ENCODE data around the gene NOS1AP. TPM values are rescaled to one million over a fixed set of nuclear protein-coding genes. Genes with fewer than 3 reads are reported as not detected.

Gene NOS1AP
- total and polyA plus RNA-seq, 7 experiments from 2014 or later = 0.08 to 0.15 TPM; not detected in 5

DNA sequence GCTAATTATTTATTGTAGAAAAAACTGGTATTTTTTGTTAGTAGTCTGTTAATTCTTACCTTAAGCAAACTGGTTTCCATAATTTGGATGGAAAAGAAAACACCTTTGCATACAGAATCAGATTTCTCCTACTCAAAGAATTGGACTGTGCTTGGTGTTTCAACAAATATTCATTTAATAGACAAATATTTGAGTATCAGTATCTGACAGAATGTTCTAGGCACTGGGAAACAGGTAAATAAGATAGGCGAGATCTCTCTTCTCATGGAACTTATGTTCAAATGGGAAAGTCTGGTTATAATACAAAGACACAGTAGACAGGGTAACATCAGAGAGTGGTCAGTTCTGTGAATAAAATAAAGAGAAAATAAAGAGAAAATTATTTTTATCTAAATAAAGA lies 119.9 kb downstream of the NOS1AP start:
- POLR2A ChIA-PET = no interaction called here
- Histone ChIP-seq H3K36me3 (ENCODE audit: control insufficient read depth in 2 of 3, insufficient read depth in 3 of 3, low read length in 3 of 3) (no peaks in the 10 kb centered on the region), H3K4me3 (ENCODE audit: low read length) (no peak overlapping the region), H3K4me1 (ENCODE audit: control insufficient read depth in 2 of 2, insufficient read depth in 2 of 2, low read length in 2 of 2) (no peaks in the 10 kb centered on the region), H3K9me3 (ENCODE audit: control insufficient read depth in 2 of 3, low read length in 3 of 3) (no peaks in the 10 kb centered on the region), H3K27me3 (ENCODE audit: control insufficient read depth in 2 of 2, insufficient read depth in 2 of 2, low read length in 2 of 2) (no peaks in the 10 kb centered on the region), H3K27ac (ENCODE audit: low read depth, low read length) (no peak overlapping the region)
- Mint-ChIP-seq H3K36me3 (no peaks in the 10 kb centered on the region), H3K27me3 (peaks cover 0 to 14% (median 8%) of the 10 kb centered on the region in 5 donors), H3K4me1 (no peaks in the 10 kb centered on the region), H3K27ac (no peak overlapping the region), H3K9me3 (peaks cover 0 to 10% (median 0%) of the 10 kb centered on the region in 11 donors), H3K4me3 (no peak overlapping the region)
- intact Hi-C loops (cut with micrococcal nuclease) = no loop called here
- ATAC-seq (no peak), DNase-seq (no peak)
- CTCF ChIA-PET = no interaction called here

- ChIA-PET CTCF (no interaction called here), POLR2A (no interaction called here)
- no peak for DNase-seq
- Mint-ChIP-seq H3K4me3 (no peak overlapping the region), H3K27ac (no peak overlapping the region), H3K9me3 (peaks cover 0 to 5% (median 0%) of the 10 kb centered on the region in 11 donors), H3K27me3 (peaks cover 6 to 20% (median 11%) of the 10 kb centered on the region in 5 donors), H3K4me1 (no peaks in the 10 kb centered on the region), H3K36me3 (no peaks in the 10 kb centered on the region)
- Histone ChIP-seq H3K4me1 (ENCODE audit: control insufficient read depth in 2 of 2, insufficient read depth in 2 of 2, low read length in 2 of 2) (no peaks in the 10 kb centered on the region), H3K27me3 (ENCODE audit: control insufficient read depth in 2 of 2, insufficient read depth in 2 of 2, low read length in 2 of 2) (no peaks in the 10 kb centered on the region), H3K4me3 (ENCODE audit: low read length) (no peak overlapping the region), H3K9me3 (ENCODE audit: control insufficient read depth in 2 of 3, low read length in 3 of 3) (no peaks in the 10 kb centered on the region), H3K27ac (ENCODE audit: low read depth, low read length) (no peak overlapping the region), H3K36me3 (ENCODE audit: control insufficient read depth in 2 of 3, insufficient read depth in 3 of 3, low read length in 3 of 3) (no peaks in the 10 kb centered on the region)
- ATAC-seq = no peak
- intact Hi-C loops (cut with micrococcal nuclease) = no loop called here
Measured at GRCh38 chr1:162191396-162192305, 122.2 kb downstream of the NOS1AP start.

- Histone ChIP-seq H3K4me1 (ENCODE audit: control insufficient read depth in 2 of 2, insufficient read depth in 2 of 2, low read length in 2 of 2) (no peaks in the 10 kb centered on the region), H3K9me3 (ENCODE audit: control insufficient read depth in 2 of 3, low read length in 3 of 3) (no peaks in the 10 kb centered on the region), H3K4me3 (ENCODE audit: low read length) (no peak overlapping the region), H3K27ac (ENCODE audit: low read depth, low read length) (no peak overlapping the region), H3K27me3 (ENCODE audit: control insufficient read depth in 2 of 2, insufficient read depth in 2 of 2, low read length in 2 of 2) (no peaks in the 10 kb centered on the region), H3K36me3 (ENCODE audit: control insufficient read depth in 2 of 3, insufficient read depth in 3 of 3, low read length in 3 of 3) (no peaks in the 10 kb centered on the region)
- peaks cover 9 to 25% (median 11%) of the 10 kb centered on the region in 5 donors for H3K27me3 Mint-ChIP-seq
- DNase-seq = no peak
- H3K4me1 Mint-ChIP-seq = no peaks in the 10 kb centered on the region
- H3K9me3 Mint-ChIP-seq = no peaks in the 10 kb centered on the region
- no peaks in the 10 kb centered on the region for H3K36me3 Mint-ChIP-seq
- POLR2A ChIA-PET = no interaction called here
- ATAC-seq = no peak
- intact Hi-C loops (cut with micrococcal nuclease) = no loop called here
- H3K27ac Mint-ChIP-seq = no peak overlapping the region
- no peak overlapping the region for H3K4me3 Mint-ChIP-seq
- CTCF ChIA-PET = no interaction called here
Measured at GRCh38 chr1:162192306-162192678, 122.8 kb downstream of the NOS1AP start.

GRCh38 chr1:162192763-162193162 lies 123.3 kb downstream of the NOS1AP start:
- no peak for ATAC-seq

DNA sequence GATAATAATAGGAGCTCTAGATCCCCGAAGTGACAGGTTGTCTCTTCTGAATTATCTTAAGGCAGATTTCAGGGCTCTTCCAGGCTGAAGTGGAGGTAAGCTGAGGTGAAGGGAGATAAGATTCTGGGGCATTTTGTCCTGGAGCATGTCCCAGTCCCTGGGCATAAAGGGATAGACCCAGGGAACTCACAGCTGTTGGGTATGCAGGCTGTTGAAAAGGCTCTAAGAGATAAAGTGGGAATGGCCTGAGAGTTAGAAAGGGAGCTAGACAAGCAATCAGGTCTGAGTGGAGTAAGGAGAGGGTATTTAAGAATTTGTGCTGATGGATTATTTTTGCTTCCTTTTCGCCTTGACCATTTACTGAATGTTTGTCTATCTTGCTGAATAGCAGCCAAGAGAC lies 123.7 kb downstream of the NOS1AP start:
- no peaks in the 10 kb centered on the region for H3K36me3 Mint-ChIP-seq
- Histone ChIP-seq H3K4me3 (ENCODE audit: low read length) (no peak overlapping the region), H3K9me3 (ENCODE audit: control insufficient read depth in 2 of 3, low read length in 3 of 3) (no peaks in the 10 kb centered on the region), H3K36me3 (ENCODE audit: control insufficient read depth in 2 of 3, insufficient read depth in 3 of 3, low read length in 3 of 3) (no peaks in the 10 kb centered on the region), H3K27ac (ENCODE audit: low read depth, low read length) (no peak overlapping the region), H3K27me3 (ENCODE audit: control insufficient read depth in 2 of 2, insufficient read depth in 2 of 2, low read length in 2 of 2) (no peaks in the 10 kb centered on the region), H3K4me1 (ENCODE audit: control insufficient read depth in 2 of 2, insufficient read depth in 2 of 2, low read length in 2 of 2) (no peaks in the 10 kb centered on the region)
- peaks cover 9 to 26% (median 11%) of the 10 kb centered on the region in 5 donors for H3K27me3 Mint-ChIP-seq
- H3K9me3 Mint-ChIP-seq = no peaks in the 10 kb centered on the region
- no peak overlapping the region for H3K4me3 Mint-ChIP-seq
- no peak for DNase-seq
- no peak for ATAC-seq
- intact Hi-C loops (cut with micrococcal nuclease) = no loop called here
- ChIA-PET POLR2A (no interaction called here), CTCF (no interaction called here)
- no peaks in the 10 kb centered on the region for H3K4me1 Mint-ChIP-seq
- H3K27ac Mint-ChIP-seq = no peak overlapping the region

More at GRCh38 chr1:162192763-162193162, 123.3 kb downstream of the NOS1AP start:
- CTCF ChIA-PET = no interaction called here
- no peak overlapping the region for H3K4me3 Mint-ChIP-seq
- no peaks in the 10 kb centered on the region for H3K36me3 Mint-ChIP-seq
- no peak overlapping the region for H3K4me3 ChIP-seq (ENCODE audit: low read length)
- H3K27me3 Mint-ChIP-seq = peaks cover 9 to 26% (median 11%) of the 10 kb centered on the region in 5 donors
- H3K9me3 Mint-ChIP-seq = no peaks in the 10 kb centered on the region
- H3K4me1 ChIP-seq (ENCODE audit: control insufficient read depth in 2 of 2, insufficient read depth in 2 of 2, low read length in 2 of 2) = no peaks in the 10 kb centered on the region
- POLR2A ChIA-PET = no interaction called here
- H3K4me1 Mint-ChIP-seq = no peaks in the 10 kb centered on the region
- H3K36me3 ChIP-seq (ENCODE audit: control insufficient read depth in 2 of 3, insufficient read depth in 3 of 3, low read length in 3 of 3) = no peaks in the 10 kb centered on the region
- H3K27ac ChIP-seq (ENCODE audit: low read depth, low read length) = no peak overlapping the region
- H3K27me3 ChIP-seq (ENCODE audit: control insufficient read depth in 2 of 2, insufficient read depth in 2 of 2, low read length in 2 of 2) = no peaks in the 10 kb centered on the region
- no peak overlapping the region for H3K27ac Mint-ChIP-seq
- no peaks in the 10 kb centered on the region for H3K9me3 ChIP-seq (ENCODE audit: control insufficient read depth in 2 of 3, low read length in 3 of 3)
- intact Hi-C loops (cut with micrococcal nuclease) = no loop called here
- no peak for DNase-seq

- no peak overlapping the region for H3K27ac Mint-ChIP-seq
- CTCF ChIA-PET = no interaction called here
- H3K27me3 Mint-ChIP-seq = peaks cover 9 to 26% (median 11%) of the 10 kb centered on the region in 5 donors
- Histone ChIP-seq H3K4me3 (ENCODE audit: low read length) (no peak overlapping the region), H3K27me3 (ENCODE audit: control insufficient read depth in 2 of 2, insufficient read depth in 2 of 2, low read length in 2 of 2) (no peaks in the 10 kb centered on the region), H3K36me3 (ENCODE audit: control insufficient read depth in 2 of 3, insufficient read depth in 3 of 3, low read length in 3 of 3) (no peaks in the 10 kb centered on the region), H3K4me1 (ENCODE audit: control insufficient read depth in 2 of 2, insufficient read depth in 2 of 2, low read length in 2 of 2) (no peaks in the 10 kb centered on the region), H3K9me3 (ENCODE audit: control insufficient read depth in 2 of 3, low read length in 3 of 3) (no peaks in the 10 kb centered on the region), H3K27ac (ENCODE audit: low read depth, low read length) (no peak overlapping the region)
- ATAC-seq = no peak
- intact Hi-C loops (cut with micrococcal nuclease) = no loop called here
- H3K4me1 Mint-ChIP-seq = no peaks in the 10 kb centered on the region
- H3K9me3 Mint-ChIP-seq = no peaks in the 10 kb centered on the region
- DNase-seq = no peak
- H3K4me3 Mint-ChIP-seq = no peak overlapping the region
- POLR2A ChIA-PET = no interaction called here
- H3K36me3 Mint-ChIP-seq = no peaks in the 10 kb centered on the region
Measured at GRCh38 chr1:162193815-162194214, 124.3 kb downstream of the NOS1AP start.

GRCh38 chr1:162195567-162195966 lies 126.1 kb downstream of the NOS1AP start:
- no peak for DNase-seq
- ChIA-PET CTCF (interaction anchor here (0.8 kb wide), 1 partner anchor 88 kb away, joined by 3 read pairs; no protein-coding TSS in a partner anchor), POLR2A (interaction anchor here (0.6 kb wide), 1 partner anchor 323 kb away, joined by 3 read pairs; no protein-coding TSS in a partner anchor)
- no peak overlapping the region for H3K27ac Mint-ChIP-seq
- no peaks in the 10 kb centered on the region for H3K36me3 Mint-ChIP-seq
- H3K4me3 Mint-ChIP-seq = no peak overlapping the region
- no peak for ATAC-seq
- Histone ChIP-seq H3K4me1 (ENCODE audit: control insufficient read depth in 2 of 2, insufficient read depth in 2 of 2, low read length in 2 of 2) (no peaks in the 10 kb centered on the region), H3K36me3 (ENCODE audit: control insufficient read depth in 2 of 3, insufficient read depth in 3 of 3, low read length in 3 of 3) (no peaks in the 10 kb centered on the region), H3K27me3 (ENCODE audit: control insufficient read depth in 2 of 2, insufficient read depth in 2 of 2, low read length in 2 of 2) (no peaks in the 10 kb centered on the region), H3K4me3 (ENCODE audit: low read length) (no peak overlapping the region), H3K9me3 (ENCODE audit: control insufficient read depth in 2 of 3, low read length in 3 of 3) (no peaks in the 10 kb centered on the region), H3K27ac (ENCODE audit: low read depth, low read length) (no peak overlapping the region)
- H3K9me3 Mint-ChIP-seq = no peaks in the 10 kb centered on the region
- peaks cover 11 to 30% (median 12%) of the 10 kb centered on the region in 5 donors for H3K27me3 Mint-ChIP-seq
- intact Hi-C loops (cut with micrococcal nuclease) = no loop called here
- no peaks in the 10 kb centered on the region for H3K4me1 Mint-ChIP-seq

All from naive thymus-derived CD4-positive, alpha-beta T cell (primary cell).